GM15510 (cell line): ENCODE results near the gene FBN2.

ENCODE experiments used
- POLR2A ChIP-seq: IDR thresholded peaks from 3 replicates; pipeline ENCODE4 v1.6.1; 2011; ENCODE audit warnings: borderline replicate concordance; ENCODE audit not compliant: insufficient read length; ENCODE audit errors: extremely low read depth

Gene FBN2

DNA sequence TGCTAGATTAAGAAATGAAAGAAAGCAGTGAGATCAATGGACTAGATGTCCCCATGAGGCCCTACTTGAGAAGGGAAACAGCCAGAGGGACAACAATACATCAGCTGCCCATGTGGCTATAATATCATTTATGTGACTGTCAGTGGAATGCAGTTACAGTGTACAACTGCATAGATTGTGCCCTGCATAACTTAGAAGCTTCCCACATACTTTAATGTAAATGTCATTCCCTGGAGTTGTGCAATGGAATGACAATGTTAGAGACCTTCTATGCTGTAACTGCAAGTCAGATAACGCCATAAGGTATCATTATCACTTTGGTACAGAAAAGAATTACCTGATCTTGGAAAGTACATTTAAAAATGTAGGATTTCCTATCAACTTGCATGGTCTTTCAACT is 67.4 kb downstream of the FBN2 start:
- TF ChIP-seq POLR2A: no peak

- no peak for TF ChIP-seq POLR2A
These were observed 68.1 kb downstream of the FBN2 start for GRCh38 chr5:128469912-128470311.

- TF ChIP-seq POLR2A: no peak
These were observed 71.1 kb downstream of the FBN2 start for GRCh38 chr5:128466980-128467379.

- no peak for TF ChIP-seq POLR2A
These were observed 71.5 kb downstream of the FBN2 start for GRCh38 chr5:128466554-128466953.

GRCh38 chr5:128464596-128464995 is 73.4 kb downstream of the FBN2 start:
- no peak for TF ChIP-seq POLR2A

DNA sequence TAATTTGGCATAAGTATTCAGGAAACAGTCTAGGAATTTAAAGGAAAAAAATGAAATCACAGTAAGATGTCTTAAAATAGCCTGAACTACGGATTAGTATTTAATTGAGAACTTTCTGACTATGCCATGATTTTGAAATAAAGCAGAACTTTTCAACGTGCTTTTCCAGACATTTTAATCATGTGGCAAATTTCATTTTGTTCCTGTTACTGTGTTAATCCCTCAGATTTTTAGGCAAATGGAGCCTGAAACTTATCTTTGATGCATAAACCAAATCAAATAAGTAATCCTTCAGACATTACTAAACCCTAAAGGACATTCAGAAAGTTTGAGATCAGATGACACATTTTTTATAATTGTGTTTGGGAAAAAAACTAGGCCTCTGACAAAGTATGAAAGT is 75.7 kb downstream of the FBN2 start:
- no peak for TF ChIP-seq POLR2A

- no peak for TF ChIP-seq POLR2A
These were observed 82.1 kb downstream of the FBN2 start for GRCh38 chr5:128455841-128456361.

DNA sequence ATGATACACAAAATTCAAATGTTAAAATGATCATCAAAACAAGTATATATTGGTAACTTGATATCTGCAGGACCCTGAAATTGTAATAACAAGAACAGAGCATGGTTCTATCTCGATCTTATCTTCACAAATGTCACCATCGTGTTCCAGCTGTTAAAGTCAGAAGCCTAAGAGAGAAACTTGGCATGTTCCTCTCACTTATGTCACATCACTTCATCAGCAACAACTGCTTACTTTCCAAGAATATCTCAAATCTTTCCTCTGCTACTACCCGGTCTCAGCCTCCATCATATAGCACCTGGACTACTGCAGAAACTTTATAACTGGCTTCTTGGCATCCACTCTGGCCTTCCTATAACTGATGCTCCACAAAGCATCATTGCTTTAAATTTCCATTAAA is 84.9 kb downstream of the FBN2 start:
- TF ChIP-seq POLR2A: no peak

DNA sequence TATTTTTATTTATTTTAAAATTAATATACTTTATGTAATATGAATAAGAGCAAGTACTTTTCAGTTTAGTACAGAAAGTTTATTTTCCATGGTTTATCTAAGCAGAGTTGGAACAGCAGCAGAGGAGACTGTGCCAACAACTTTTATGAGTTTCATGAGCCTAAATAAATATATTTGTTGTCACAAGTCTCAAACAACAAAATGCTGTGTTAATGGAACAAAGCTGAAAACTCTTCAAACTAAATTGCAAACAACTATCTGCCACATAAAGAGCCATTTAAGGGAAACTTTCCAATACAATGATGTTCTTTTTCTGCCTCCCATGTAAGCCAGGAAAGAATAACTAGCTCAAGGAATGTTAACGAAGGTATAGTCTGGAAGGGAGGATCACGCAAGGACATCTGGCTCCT is 96.1 kb downstream of the FBN2 start:
- TF ChIP-seq POLR2A: no peak

- TF ChIP-seq POLR2A: no peak
These were observed 96.9 kb downstream of the FBN2 start for GRCh38 chr5:128441165-128441564.

DNA sequence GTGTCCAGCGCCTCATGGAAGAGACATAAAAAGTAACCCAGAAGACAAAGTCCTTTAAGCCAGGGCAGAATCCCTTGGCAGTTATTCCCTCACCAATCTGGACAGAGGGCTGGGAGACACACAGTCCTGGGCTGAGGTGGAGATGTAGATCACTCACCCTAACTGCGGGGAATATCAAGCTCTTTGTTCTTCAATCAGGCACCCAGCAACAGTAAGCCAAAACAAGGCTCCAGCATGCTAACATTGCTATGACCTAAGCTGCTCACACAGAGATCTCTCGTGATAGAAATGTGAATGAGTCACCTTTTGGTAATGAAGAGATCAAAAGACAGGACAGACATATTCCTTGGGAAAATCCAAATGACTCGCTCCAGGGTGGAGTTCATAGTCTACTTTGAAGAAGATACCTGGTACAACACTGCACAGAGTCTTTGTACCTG is 101.3 kb downstream of the FBN2 start:
- no peak for TF ChIP-seq POLR2A

GRCh38 chr5:128435861-128436260 is 102.2 kb downstream of the FBN2 start:
- no peak for TF ChIP-seq POLR2A

GRCh38 chr5:128434993-128435392 is 103.1 kb downstream of the FBN2 start:
- TF ChIP-seq POLR2A: no peak

- TF ChIP-seq POLR2A: no peak
These were observed 105.1 kb downstream of the FBN2 start for GRCh38 chr5:128432913-128433440.

DNA sequence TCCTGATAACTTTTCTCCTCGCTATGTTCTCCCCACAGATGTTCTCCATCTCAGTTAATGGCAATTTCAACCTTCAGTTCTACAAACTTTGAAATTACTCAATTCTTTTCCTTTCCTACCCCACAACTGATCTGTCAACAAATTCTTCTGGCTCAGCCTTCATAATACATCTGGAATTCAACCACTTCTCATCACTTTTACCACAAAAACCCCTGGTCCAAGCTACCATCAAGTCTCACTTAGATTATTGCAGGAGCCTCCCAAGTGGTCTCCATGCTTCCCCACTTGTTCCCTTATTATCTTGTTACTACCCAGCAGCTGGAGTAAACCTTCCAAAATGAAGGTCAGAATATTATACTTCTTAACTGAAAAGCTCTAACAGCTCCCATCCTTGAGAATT is 110.1 kb downstream of the FBN2 start:
- TF ChIP-seq POLR2A: no peak

- TF ChIP-seq POLR2A: no peak
These were observed 111.9 kb downstream of the FBN2 start for GRCh38 chr5:128426090-128426534.

DNA sequence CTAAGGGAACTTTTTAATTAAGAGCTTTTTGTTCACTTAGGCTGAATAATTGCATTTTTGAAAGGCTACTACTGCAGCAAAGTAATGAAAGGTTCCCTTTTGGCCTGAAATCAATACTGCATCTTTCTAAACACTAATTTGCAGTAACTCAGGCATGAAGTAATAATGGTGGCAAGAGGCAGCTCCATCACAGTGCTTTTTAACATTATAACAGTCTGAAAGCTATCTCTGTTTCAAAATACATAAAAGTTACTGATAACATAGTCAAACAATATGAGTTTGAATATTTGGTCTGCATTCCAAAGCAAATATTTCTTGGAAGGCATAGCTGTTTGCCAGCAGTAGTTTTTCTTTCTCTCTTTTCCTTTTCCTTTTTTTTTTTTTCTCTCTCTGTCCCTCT is 113.4 kb downstream of the FBN2 start:
- TF ChIP-seq POLR2A: no peak
